GM12878 (cell line): ENCODE data around the gene ACACA. TPM values are rescaled to one million over a fixed set of nuclear protein-coding genes. Genes with fewer than 3 reads are reported as not detected.

Experiments
- CHD1 ChIP-seq: IDR thresholded peaks from 2 replicates; pipeline ENCODE4 v1.6.1; 2012; ENCODE audit warnings: low read depth, low read length, improper control_type of control experiment
- CHD4 ChIP-seq: fragments of 200-600 bp; sonication (generic); IDR thresholded peaks from 2 replicates; pipeline ENCODE4 v1.6.1; 2016; ENCODE audit warnings: mild to moderate bottlenecking
- MYC ChIP-seq: IDR thresholded peaks from 2 replicates; pipeline ENCODE4 v1.6.1; 2011; ENCODE audit warnings: mild to moderate bottlenecking, low read length, moderate library complexity, inconsistent platforms; ENCODE audit not compliant: insufficient read depth, insufficient replicate concordance, insufficient read length, severe bottlenecking
- NFYA ChIP-seq: IDR thresholded peaks from 2 replicates; pipeline ENCODE4 v1.6.1; 2011; ENCODE audit warnings: low read depth, mild to moderate bottlenecking, low read length, improper control_type of control experiment, borderline replicate concordance
- PAX8 ChIP-seq: fragments of 450-650 bp; IDR thresholded peaks from 2 replicates; pipeline ENCODE4 v1.6.1; 2017; ENCODE audit warnings: mild to moderate bottlenecking, moderate library complexity
- RFX5 ChIP-seq: IDR thresholded peaks from 2 replicates; pipeline ENCODE4 v1.6.1; 2011; ENCODE audit warnings: low read depth, low read length, improper control_type of control experiment
- SP1 ChIP-seq: IDR thresholded peaks from one replicate; pipeline ENCODE4 v1.6.1; 2011; ENCODE audit warnings: low read depth, low read length
- SRF ChIP-seq, 2 experiments: IDR thresholded peaks; 2 replicates each; pipeline ENCODE4 v1.6.1; 2011; ENCODE audit warnings: low read depth in 2 of 2, low read length in 2 of 2, mild to moderate bottlenecking in 1 of 2, moderate library complexity in 1 of 2
- TCF7 ChIP-seq: IDR thresholded peaks from 2 replicates; pipeline ENCODE4 v1.6.1; 2014; ENCODE audit warnings: antibody characterized with exemption, borderline replicate concordance
- polyA plus RNA-seq, 11 experiments: library from polyadenylated mRNA; depleted of rRNA in 4 of 11; unstranded in 6 of 11; stranded (reverse) in 5 of 11; fragments of >200 nt; fragmentation: Nextera tagmentation in 4 of 11; fragmentation: Illumina TruSeq in 1 of 11; extraction: Ambion mirVana in 4 of 11; extraction: Trizol in 1 of 11; gene quantifications; 1 replicate in 1 of 11; 2 replicates in 10 of 11; pipeline versions ENCODE4 v1.2.1 to v1.2.3, GENCODE V29; 2011 to 2016; ENCODE audit warnings: inconsistent platforms in 2 of 11, missing spikeins in 2 of 11, low read depth in 1 of 11
- total RNA-seq, 4 experiments: library from RNA; depleted of rRNA in 3 of 4; stranded (reverse); fragments of >200 nt in 3 of 4; fragmentation: Illumina TruSeq in 1 of 4; extraction: Trizol in 1 of 4; gene quantifications; 2 replicates each; pipeline versions ENCODE4 v1.2.1 to v1.2.3, GENCODE V29; 2013 to 2021
- TF ChIP-seq, protein P1 (sequence below): IDR thresholded peaks from 2 replicates; pipeline ENCODE4 v1.6.1; 2012; ENCODE audit warnings: low read length, inconsistent platforms
- TF ChIP-seq, protein P2 (sequence below): IDR thresholded peaks from 2 replicates; pipeline ENCODE4 v1.6.1; 2011; ENCODE audit warnings: borderline replicate concordance, low read depth, mild to moderate bottlenecking, moderate library complexity, low read length; ENCODE audit not compliant: insufficient read depth, poor library complexity, severe bottlenecking
- TF ChIP-seq, protein P3 (sequence below): IDR thresholded peaks from 2 replicates; pipeline ENCODE4 v1.6.1; 2012; ENCODE audit warnings: mild to moderate bottlenecking, low read depth, low read length
- TF ChIP-seq, protein P4 (sequence below): IDR thresholded peaks from 2 replicates; pipeline ENCODE4 v1.6.1; 2011; ENCODE audit warnings: borderline replicate concordance, low read depth, mild to moderate bottlenecking, moderate library complexity, mixed read lengths, low read length; ENCODE audit not compliant: insufficient read depth; ENCODE audit errors: extremely low read length
- TF ChIP-seq, protein P5 (sequence below): fragments of 450-650 bp; formaldehyde crosslinking; IDR thresholded peaks from 2 replicates; pipeline ENCODE4 v1.5.0; 2022; ENCODE audit warnings: mild to moderate bottlenecking, missing genetic modification characterization

ACACA gene
- total and polyA plus RNA-seq, 10 of the 15 experiments (the other 5 are each of a cell fraction or from before 2014, with no cell fraction given) = 12.9 to 74.2 (median 32.0) TPM

DNA sequence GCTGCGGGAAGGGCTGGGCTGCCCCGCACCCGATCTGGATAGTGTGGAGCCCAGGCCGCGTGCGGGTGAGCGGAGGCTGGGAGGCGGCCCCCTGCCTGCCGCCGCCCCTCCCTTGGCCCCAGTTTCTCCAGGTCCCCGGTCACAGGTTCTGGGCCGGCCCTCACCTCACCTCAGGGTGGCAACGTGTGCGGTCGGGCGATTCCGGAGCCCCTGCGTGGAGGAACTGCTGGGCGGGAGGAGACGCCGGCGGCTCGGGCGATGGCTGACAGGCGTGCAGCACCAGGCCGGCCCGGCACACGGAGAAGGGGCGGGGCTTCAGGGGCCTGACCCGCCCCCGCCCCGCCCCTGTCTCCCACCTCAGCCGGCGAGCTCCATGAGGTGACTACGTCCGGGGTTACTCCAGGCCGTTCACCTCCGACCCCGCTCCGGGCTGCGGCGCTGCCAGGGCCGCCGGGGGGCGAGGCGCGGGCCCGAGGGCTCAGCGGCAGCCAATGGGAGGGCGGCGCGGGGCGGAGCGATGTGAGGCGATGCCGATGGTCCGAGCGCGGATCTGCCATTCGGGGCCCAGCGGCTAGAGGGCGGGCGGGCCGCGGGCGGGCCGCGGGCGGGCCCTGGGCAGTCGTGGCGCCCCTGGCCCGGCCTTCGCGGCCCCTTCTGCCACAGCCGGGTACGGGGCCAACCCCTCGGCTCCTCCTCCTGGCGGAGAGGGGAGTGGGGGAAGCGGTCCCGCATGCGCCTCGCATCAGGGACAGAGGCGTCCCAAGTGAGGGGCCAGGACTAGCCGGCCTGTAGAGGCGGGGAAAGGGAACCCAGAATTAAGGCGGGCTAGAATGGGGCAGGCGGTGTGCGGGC lies 47.6 kb downstream of the ACACA start (continued):
- TF ChIP-seq, protein P1, sequence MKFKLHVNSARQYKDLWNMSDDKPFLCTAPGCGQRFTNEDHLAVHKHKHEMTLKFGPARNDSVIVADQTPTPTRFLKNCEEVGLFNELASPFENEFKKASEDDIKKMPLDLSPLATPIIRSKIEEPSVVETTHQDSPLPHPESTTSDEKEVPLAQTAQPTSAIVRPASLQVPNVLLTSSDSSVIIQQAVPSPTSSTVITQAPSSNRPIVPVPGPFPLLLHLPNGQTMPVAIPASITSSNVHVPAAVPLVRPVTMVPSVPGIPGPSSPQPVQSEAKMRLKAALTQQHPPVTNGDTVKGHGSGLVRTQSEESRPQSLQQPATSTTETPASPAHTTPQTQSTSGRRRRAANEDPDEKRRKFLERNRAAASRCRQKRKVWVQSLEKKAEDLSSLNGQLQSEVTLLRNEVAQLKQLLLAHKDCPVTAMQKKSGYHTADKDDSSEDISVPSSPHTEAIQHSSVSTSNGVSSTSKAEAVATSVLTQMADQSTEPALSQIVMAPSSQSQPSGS = no peak
- TF ChIP-seq SRF (IDR thresholded peaks at IDR 0.05; ENCODE audit: low read depth in 2 of 2, low read length in 2 of 2) (no peak), NFYA (no peak), CHD1 (no peak), TCF7 (no peak), CHD4 (no peak), RFX5 (no peak), PAX8 (no peak), SP1 (no peak), MYC (no peak)
- TF ChIP-seq, protein P2, sequence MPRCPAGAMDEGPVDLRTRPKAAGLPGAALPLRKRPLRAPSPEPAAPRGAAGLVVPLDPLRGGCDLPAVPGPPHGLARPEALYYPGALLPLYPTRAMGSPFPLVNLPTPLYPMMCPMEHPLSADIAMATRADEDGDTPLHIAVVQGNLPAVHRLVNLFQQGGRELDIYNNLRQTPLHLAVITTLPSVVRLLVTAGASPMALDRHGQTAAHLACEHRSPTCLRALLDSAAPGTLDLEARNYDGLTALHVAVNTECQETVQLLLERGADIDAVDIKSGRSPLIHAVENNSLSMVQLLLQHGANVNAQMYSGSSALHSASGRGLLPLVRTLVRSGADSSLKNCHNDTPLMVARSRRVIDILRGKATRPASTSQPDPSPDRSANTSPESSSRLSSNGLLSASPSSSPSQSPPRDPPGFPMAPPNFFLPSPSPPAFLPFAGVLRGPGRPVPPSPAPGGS = no peak
- TF ChIP-seq, protein P3, sequence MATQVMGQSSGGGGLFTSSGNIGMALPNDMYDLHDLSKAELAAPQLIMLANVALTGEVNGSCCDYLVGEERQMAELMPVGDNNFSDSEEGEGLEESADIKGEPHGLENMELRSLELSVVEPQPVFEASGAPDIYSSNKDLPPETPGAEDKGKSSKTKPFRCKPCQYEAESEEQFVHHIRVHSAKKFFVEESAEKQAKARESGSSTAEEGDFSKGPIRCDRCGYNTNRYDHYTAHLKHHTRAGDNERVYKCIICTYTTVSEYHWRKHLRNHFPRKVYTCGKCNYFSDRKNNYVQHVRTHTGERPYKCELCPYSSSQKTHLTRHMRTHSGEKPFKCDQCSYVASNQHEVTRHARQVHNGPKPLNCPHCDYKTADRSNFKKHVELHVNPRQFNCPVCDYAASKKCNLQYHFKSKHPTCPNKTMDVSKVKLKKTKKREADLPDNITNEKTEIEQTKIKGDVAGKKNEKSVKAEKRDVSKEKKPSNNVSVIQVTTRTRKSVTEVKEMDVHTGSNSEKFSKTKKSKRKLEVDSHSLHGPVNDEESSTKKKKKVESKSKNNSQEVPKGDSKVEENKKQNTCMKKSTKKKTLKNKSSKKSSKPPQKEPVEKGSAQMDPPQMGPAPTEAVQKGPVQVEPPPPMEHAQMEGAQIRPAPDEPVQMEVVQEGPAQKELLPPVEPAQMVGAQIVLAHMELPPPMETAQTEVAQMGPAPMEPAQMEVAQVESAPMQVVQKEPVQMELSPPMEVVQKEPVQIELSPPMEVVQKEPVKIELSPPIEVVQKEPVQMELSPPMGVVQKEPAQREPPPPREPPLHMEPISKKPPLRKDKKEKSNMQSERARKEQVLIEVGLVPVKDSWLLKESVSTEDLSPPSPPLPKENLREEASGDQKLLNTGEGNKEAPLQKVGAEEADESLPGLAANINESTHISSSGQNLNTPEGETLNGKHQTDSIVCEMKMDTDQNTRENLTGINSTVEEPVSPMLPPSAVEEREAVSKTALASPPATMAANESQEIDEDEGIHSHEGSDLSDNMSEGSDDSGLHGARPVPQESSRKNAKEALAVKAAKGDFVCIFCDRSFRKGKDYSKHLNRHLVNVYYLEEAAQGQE = no peak
- TF ChIP-seq, protein P4, sequence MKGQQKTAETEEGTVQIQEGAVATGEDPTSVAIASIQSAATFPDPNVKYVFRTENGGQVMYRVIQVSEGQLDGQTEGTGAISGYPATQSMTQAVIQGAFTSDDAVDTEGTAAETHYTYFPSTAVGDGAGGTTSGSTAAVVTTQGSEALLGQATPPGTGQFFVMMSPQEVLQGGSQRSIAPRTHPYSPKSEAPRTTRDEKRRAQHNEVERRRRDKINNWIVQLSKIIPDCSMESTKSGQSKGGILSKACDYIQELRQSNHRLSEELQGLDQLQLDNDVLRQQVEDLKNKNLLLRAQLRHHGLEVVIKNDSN = no peak
- TF ChIP-seq, protein P5, sequence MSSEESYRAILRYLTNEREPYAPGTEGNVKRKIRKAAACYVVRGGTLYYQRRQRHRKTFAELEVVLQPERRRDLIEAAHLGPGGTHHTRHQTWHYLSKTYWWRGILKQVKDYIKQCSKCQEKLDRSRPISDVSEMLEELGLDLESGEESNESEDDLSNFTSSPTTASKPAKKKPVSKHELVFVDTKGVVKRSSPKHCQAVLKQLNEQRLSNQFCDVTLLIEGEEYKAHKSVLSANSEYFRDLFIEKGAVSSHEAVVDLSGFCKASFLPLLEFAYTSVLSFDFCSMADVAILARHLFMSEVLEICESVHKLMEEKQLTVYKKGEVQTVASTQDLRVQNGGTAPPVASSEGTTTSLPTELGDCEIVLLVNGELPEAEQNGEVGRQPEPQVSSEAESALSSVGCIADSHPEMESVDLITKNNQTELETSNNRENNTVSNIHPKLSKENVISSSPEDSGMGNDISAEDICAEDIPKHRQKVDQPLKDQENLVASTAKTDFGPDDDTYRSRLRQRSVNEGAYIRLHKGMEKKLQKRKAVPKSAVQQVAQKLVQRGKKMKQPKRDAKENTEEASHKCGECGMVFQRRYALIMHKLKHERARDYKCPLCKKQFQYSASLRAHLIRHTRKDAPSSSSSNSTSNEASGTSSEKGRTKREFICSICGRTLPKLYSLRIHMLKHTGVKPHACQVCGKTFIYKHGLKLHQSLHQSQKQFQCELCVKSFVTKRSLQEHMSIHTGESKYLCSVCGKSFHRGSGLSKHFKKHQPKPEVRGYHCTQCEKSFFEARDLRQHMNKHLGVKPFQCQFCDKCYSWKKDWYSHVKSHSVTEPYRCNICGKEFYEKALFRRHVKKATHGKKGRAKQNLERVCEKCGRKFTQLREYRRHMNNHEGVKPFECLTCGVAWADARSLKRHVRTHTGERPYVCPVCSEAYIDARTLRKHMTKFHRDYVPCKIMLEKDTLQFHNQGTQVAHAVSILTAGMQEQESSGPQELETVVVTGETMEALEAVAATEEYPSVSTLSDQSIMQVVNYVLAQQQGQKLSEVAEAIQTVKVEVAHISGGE (CRISPR knock-in tag) = no peak
